ENCODE data around the gene DDC.

Gene DDC

GRCh38 chr7:50534690-50535290 lies 30.4 kb downstream of the DDC start:
- DNase-seq (ENCODE audit: low spot score) = no peak
- TF ChIP-seq, protein P1, sequence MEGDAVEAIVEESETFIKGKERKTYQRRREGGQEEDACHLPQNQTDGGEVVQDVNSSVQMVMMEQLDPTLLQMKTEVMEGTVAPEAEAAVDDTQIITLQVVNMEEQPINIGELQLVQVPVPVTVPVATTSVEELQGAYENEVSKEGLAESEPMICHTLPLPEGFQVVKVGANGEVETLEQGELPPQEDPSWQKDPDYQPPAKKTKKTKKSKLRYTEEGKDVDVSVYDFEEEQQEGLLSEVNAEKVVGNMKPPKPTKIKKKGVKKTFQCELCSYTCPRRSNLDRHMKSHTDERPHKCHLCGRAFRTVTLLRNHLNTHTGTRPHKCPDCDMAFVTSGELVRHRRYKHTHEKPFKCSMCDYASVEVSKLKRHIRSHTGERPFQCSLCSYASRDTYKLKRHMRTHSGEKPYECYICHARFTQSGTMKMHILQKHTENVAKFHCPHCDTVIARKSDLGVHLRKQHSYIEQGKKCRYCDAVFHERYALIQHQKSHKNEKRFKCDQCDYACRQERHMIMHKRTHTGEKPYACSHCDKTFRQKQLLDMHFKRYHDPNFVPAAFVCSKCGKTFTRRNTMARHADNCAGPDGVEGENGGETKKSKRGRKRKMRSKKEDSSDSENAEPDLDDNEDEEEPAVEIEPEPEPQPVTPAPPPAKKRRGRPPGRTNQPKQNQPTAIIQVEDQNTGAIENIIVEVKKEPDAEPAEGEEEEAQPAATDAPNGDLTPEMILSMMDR (IDR thresholded peaks at IDR 0.05; ENCODE audit: borderline replicate concordance, control extremely low read depth, extremely low read depth, insufficient read depth, missing control alignments) = no peak
- in situ Hi-C loops (cut with MboI; ENCODE audit: low sequenced_read_pairs, unreplicated experiment) = no loop called here

GRCh38 chr7:50533866-50534265 lies 31.3 kb downstream of the DDC start:
- TF ChIP-seq, protein P1 (IDR thresholded peaks at IDR 0.05; ENCODE audit: borderline replicate concordance, control extremely low read depth, extremely low read depth, insufficient read depth, missing control alignments) = no peak
- no peak for DNase-seq (ENCODE audit: low spot score)
- in situ Hi-C loops (cut with MboI; ENCODE audit: low sequenced_read_pairs, unreplicated experiment) = no loop called here

DNA sequence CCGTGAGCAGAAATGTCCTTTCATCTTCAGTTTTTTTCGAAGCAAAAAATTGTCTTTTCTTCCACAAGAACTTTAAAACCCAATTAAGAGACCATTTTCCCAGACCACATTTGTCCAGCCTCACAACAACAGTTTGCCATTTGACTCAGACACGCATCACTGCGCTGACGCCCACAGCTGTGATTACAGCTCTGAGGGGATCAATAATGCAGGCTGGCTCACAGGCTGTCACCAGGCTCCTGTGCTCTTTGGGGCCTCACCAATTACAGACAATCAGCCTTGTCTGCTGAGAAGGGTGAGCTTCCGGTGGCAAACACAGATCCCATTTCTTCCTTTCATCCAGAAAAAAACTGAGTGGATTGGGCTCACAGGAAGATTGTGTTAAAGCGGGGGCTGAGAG lies 33.3 kb downstream of the DDC start:
- in situ Hi-C loops (cut with MboI; ENCODE audit: low sequenced_read_pairs, unreplicated experiment) = no loop called here
- TF ChIP-seq, protein P1 (IDR thresholded peaks at IDR 0.05; ENCODE audit: borderline replicate concordance, control extremely low read depth, extremely low read depth, insufficient read depth, missing control alignments) = no peak
- DNase-seq (ENCODE audit: low spot score) = no peak

DNA sequence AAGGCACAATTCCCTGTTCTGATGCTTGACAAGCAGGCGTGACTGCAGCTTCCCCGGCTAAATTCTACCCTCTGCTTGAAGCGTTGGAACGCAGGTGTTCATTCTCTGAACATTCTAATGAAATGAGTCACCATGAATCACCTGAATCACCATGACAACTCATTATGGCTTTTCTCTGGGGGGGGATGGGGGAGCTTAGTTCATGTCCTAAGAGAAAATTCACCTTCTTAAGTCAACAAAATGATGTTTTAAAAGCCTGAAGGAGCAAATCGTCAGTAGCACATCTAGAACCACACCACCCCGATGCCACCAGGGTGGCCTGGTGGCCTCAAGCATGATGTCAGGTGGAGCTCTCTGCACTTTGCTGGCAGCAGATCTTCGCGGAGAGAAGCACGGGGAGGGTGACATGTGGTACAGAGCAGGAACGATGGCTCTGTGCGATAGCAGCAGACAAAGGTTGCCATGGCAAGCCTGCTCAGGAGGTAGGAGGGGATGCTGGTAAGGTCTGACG lies 33.7 kb downstream of the DDC start:
- TF ChIP-seq, protein P1 (IDR thresholded peaks at IDR 0.05; ENCODE audit: borderline replicate concordance, control extremely low read depth, extremely low read depth, insufficient read depth, missing control alignments) = no peak
- DNase-seq (ENCODE audit: low spot score) = no peak
- in situ Hi-C loops (cut with MboI; ENCODE audit: low sequenced_read_pairs, unreplicated experiment) = no loop called here

- DNase-seq (ENCODE audit: low spot score) = no peak
- TF ChIP-seq, protein P1 (IDR thresholded peaks at IDR 0.05; ENCODE audit: borderline replicate concordance, control extremely low read depth, extremely low read depth, insufficient read depth, missing control alignments) = no peak
- in situ Hi-C loops (cut with MboI; ENCODE audit: low sequenced_read_pairs, unreplicated experiment) = no loop called here
Measured at GRCh38 chr7:50530766-50531165, 34.4 kb downstream of the DDC start.

DNA sequence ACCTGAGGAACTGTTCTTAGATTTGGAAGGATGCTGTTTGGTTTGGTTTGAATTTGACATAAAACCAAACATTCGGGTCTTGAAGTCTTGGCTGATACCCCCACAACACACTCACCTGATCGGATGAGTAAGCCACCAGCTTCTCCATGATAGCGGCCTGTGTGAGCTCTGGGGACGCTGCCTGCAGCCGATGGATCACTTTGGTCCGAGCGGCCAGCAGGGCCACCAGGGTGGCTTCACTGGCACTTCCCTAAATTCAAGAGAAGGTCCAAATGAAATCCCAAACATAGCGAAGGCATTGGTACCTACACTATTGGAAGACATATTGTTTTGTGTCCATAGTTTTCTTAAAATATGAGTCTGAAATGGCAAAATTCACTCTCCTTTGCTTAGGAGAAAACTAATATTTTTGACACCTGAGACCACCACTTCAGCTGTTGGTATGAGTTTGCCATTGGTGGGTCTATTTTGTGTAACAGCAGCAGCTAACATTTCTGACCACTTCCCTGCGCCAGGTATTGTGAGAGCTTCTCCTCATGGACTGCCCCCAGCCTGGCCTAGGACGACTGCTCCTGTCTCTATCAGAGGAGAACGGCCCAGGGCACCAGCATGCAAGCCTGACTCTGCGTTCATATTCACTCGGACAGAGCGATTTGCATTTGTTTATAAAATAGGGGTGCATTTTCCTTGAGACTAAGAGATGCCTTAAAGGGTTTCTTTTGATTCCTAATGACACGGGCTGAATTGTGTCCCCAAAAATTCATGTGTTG lies 35.9 kb downstream of the DDC start:
- DNase-seq (ENCODE audit: low spot score) = no peak
- TF ChIP-seq, protein P1 (IDR thresholded peaks at IDR 0.05; ENCODE audit: borderline replicate concordance, control extremely low read depth, extremely low read depth, insufficient read depth, missing control alignments) = no peak
- in situ Hi-C loops (cut with MboI; ENCODE audit: low sequenced_read_pairs, unreplicated experiment) = no loop called here
